Fibroblast of upper back skin (primary cell): Measurements from ENCODE around the gene CTTN.

ENCODE experiments used
- DNase-seq: peaks from one replicate; pipeline ENCODE4 v3.0.0-alpha.2; 2013

CTTN gene

DNA sequence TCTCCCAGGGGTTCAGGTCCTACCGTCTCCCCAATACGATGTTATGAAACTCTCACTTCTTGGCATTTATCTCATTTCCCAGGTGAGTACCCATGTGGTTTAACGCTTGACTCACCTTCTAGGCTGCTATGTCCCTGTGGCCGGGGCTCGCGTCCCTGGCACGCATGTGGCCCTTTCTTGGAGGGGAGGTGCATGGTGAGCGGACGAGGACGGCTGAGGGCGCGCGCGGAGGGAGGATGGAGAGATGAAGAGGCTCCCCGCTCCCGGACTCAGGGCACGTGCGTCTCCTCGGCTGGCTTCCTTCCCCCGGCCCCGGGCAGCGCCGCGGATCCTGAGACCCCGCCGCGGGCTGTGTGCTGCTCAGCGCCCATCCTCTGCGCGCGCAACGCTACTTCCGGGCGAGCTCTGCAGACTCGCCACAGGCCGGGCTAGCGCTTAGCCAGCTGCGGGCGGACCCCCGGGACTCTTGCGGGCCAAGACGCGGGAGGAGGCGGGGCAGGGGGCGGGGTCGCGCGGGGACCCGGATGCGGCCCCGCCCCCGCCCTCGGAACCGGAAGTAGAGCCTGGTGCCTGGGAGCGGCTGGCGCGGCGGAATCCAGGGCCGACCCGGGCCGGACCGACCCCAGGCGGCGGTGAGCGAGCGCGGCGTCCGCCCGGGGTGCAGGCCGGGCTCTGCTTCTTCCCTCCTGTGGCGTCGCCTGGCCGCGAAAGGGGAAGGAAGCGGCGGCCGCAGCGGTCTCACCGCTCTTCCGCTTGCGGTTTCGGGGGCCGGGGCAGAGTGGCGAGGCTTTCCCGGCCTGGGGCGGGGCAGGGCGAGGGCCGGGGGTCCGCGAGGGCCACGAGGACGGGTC, at the start of gene CTTN:
CTTN (plus strand) TSS at position 547 of the 851 bp plus-strand sequence. CDS start 8,769 bp downstream, outside the sequence.
- DNase-seq: peak; percentile 84

DNA sequence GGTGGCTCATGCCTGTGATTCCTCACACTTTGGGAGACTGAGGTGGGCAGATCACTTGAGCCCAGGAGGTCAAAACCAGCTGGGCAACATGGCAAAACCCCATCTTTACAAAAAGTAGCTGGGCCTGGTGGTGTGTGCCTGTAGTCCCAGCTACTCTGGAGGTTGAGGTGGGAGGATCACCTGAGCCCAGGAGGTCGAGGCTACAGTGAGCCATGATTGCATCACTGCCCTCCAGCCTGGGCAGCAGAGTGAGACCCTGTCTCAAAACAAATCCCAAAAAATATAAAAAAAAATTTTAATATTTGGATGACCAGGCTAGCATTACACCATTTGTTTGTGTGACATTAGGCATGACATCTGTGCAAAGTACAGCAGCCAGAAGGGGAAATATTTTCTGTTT, 49.7 kb upstream of the CTTN start:
- DNase-seq: no peak

DNA sequence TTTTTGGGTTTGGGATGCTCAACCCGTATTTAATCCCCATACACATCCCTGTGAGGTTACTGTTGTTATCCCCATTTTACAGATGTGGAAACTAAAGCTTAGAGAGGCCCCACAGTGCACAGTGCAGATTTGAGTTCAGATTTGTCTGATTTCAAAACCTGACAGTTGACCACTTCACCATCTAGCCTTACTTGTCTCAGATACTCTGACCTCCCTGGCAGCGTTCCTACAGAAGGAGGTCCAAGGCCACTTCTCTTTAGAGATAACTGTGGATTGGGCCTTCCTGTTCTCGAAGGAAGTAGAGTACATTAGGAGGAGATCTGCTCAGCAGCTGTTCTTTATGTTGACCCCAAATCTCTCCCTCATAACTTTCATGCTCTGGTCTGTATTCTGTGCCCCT, 46.7 kb upstream of the CTTN start:
- DNase-seq: no peak

DNA sequence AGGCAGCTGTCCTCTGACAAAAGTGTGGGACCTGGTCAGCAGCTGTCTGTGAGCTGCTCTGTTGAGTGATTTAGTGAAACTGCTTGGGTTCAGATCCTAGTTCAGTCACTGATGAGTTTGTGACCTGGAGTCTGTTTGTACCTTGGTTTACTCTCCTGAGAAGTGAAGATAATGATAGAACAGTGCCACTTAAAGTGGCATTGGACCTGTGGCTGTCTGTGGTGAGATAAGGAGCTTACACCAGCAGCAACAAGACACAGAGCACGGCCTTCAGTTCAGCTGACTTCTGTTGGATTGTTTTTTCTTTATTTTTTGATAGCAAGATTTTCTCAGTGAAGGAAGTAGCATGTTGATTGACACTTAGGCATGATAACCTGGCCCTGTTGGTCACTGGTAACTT, 46.2 kb upstream of the CTTN start:
- DNase-seq: no peak

DNA sequence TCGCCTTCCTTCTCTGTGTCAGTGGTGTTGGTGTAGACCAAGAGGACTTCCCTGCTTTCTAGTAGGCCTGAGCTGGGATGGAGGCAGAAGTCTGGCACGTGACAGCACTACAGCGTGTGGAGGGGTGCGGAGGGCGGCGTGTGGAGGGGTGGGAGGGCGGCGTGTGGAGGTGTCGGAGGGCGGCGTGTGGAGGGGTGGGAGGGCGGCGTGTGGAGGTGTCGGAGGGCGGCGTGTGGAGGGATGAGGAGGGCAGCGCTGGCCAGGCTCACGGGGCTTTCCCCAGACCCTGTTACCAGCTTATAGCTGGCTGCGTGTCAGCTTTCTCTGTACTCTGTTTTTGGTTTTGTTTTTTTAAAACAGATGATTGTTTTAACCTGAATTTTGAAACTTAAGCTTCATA, 45.7 kb upstream of the CTTN start:
- no peak for DNase-seq

DNA sequence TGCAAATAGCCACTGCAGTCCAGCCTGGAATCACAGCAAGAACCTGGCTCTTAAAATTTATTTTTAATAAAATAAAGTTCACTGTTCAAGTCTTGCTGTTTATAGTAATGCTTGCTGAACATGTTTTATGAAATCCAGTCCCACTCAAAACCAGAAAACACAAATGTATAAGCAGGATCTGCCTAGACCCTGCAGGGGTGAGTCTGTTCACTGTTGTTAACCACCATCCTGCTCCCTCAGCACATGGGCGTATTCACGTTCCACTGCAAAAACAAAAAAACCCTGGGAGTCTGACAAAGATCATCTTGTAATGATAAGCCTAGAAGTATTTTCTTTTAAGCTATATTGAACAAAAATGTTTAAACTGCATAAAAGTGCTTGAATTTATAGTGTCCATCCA, 45.0 kb upstream of the CTTN start:
- no peak for DNase-seq

DNA sequence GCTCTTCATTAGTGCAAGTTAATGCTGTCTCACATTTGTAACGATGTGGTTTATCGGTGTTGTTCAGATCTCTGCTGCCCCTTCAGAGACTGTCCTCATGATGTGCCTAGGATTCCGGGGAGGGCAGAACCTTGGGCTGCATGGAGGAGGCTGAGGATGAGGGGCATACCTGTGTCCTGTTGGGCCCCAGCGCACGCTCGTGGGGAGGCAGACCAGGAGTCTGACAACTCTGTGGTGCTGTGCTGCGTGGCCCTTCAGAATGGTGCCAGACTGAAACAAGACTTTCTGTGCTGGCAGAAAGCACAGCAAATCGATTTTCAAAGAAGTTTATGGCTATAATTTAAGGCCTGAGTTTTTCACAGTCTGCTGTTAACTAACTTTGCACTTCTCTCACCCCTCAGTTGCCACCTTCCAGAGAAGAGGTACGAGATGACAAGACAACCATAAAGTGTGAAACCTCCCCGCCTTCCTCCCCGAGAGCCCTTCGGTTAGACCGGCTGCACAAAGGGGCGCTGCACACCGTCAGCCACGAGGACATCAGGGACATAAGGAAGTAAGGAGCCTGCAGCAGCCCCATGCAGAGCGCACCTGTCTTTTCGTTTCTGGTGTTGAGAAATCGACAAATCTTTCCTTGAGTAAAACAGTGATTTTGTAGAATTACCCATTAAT, 44.3 kb upstream of the CTTN start:
- no peak for DNase-seq

DNA sequence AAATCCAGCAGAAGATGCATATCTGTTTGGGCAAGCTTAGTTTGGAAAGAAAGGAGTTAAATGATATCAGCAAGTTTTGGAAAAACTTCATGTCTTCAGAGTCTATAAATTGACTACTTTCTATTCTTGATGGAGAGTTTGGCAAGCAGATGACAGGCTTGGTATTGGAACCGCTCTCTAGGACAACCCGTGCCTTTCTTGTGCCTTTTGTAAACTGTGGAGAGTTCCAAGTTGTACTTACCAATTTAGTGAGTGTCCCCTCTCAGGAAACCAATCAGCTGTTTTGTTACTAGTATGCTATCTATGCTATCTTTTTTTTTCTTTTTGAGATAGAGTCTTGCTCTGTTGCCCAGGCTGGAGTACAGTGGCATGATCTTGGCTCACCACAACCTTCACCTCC, 43.7 kb upstream of the CTTN start:
- DNase-seq: no peak

DNA sequence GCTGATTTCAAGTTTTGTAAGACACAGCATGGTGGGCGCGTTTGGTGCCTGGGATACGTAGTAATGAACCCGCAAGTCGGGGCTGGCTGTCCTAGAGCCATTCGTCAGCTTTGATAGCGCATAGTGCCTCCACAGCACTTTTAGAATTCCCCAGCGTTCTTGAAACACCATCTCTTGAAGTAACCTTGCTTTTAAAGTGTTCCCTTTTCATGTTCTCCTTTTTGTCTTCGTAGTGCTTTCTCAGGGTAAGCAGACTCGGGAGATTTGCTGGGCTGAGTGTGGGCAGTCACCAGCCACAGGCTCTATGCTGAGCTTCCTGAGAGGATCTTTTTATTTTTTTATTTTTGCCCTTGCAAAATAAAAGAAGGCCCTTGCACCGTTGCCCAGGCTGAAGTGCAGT, 39.6 kb upstream of the CTTN start:
- DNase-seq: no peak

DNA sequence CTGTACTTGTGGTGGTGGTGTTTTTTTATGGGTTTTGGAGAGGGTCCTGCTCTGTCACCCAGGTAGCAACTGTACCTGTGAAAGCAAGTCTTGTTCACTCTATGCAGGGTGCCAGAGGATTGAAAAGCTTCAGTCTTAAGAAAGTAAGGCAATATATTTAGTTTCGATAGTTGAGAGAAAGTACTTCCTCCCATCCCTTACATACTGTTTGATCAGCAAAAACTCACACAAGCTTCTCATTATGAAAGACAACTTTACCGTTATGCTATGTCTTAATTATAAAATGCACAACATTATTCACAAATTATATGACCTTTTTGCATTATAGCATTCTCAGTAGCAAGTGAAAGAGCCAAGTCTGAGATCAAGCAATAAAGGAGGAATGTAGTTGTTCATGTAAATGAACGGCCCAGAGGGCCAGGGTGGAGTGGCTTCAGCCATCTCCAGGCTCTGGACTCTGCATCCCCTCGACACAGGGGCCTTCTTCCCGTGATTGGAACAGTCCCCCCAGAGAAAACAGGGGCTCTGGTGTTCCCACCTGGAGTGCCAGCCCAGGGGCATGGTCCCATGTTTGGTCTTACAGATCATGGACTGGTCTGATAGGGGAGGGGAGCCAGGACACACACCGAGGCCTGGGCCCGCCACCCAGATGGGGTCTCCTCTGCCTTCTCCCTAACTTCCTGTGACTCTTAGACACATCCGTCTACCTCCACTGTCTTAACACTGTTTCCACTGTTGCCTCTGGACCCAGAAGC, 38.7 kb upstream of the CTTN start:
- DNase-seq: no peak

DNA sequence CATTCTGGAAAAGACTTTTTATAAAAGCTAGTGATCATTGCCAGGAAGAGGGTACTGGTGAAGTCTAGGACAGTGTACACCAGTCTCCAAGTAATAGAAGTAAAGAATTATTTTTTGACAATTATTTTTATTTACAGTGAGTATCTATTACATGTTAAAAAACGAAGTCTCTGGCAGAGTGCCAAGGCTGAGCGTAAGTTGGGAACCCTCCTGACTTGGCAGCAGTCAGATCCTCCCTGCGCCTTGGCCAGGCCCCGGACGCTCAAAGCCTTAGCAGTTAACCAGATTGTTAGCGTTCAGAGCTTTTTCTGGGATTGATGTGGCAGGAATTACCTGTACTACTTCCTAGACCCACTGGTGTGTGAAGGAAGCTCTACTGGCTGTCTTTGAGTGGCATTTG, 38.1 kb upstream of the CTTN start:
- DNase-seq: no peak

DNA sequence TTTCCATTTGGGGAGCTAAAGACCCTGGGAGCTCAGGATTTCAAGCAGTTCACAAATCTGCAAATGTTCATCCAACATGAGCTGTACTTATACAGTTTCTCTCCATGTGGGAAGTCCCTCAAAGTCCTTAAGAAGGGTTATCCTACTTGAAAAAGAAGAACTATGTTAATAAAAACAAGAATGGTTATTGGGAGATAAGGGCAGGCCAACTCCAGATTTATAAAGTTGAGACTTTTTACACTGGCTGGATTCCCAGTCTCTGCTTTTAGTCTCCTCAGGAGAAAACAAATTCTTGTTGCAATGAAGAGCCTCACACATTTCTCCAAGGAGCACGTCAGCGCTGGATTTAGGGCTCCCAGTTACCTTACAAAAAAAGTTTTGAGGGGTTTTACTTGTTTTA, 34.2 kb upstream of the CTTN start:
- no peak for DNase-seq

DNA sequence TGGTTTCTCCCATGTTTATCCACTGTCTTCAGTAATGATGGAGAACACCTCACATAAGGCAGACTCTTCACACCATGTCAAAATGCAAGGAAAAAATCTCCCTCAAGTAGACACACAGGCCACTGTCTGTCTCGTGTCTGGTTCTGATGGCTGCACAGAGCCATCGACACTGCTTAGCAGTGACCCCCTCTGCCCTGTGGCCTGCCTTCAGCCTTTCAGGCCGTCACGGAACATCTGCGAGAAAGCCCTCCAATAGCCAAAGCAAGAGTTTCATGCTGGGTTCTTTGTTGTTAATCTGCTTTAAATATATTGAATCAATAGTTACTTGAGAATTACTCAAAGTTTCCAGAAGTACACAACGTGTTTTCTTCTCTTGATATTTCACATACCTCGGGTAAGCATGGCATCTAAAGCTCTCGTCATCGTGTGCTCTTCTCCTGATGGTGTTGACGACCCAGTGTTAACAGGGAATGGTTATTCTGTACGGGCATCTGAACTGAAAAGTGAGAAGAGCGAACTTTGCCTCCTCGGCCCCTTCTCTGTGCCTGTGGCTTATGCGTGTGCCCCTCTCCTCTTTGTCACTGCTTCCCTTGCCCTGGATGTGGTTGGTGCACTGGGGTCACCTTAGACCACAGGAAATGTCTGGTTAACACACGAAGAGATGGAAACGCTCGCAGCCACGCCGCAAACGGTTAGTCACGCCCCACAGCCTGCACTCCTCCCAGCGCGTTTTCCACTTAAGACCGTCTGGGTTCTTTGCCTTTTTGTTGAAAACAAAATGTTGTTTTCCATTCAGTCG, 33.4 kb upstream of the CTTN start:
- no peak for DNase-seq

DNA sequence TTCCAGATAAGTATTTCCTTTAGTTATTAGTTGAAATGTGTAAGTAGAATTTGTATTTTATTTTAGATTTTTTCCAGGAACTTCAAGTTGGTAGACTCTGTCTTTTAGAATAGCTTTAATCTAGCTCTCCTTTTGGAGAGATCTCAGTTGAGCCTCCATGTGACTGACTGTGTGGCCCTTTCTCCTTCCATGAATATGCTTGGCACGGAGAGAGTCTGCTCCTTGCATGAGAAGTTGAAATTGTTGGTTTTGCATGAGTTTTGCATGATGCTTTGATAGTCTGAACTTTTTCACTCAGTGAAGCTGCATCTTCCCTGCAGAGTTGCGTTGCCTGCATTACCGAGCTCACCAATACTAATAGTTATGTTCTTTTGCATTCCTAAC, 32.8 kb upstream of the CTTN start:
- no peak for DNase-seq

DNA sequence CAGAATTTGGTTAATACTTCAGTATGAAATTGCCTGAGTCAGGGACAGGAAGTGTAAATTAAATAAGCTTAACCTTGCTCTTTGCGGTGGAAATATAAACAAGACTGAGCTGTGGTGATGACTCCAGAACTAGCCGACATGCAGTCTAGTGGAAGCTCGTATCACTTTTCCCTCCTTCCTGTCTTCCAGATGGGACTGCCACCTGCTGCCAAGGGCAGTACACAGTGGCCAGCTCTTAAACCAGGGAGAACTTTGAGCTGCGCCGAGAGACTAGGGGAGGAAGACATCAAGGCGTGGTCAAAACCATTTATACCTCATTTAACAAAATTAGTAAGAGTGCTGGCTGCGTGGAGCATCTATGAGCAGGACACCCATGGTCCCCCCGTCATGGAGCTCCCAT, 31.3 kb upstream of the CTTN start:
- no peak for DNase-seq

DNA sequence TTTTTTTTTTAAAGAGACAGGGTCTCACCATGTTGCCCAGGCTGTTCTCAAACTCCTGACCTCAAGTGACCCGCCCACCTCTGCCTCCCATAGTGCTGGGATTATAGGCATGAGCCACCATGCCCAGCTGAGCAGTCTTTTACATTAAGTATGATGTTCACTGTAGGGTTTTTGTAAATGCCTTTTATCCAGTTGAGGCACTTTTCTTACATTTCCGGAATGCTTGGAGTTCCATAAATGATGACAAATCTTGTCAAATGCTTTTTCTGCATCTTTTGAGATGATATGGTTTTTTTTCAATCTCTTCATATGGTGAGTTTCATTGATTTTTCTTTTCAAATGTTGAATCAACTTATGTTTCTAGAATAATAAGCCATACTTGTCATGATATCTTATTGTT, 29.4 kb upstream of the CTTN start:
- peak; percentile 16 for DNase-seq

DNA sequence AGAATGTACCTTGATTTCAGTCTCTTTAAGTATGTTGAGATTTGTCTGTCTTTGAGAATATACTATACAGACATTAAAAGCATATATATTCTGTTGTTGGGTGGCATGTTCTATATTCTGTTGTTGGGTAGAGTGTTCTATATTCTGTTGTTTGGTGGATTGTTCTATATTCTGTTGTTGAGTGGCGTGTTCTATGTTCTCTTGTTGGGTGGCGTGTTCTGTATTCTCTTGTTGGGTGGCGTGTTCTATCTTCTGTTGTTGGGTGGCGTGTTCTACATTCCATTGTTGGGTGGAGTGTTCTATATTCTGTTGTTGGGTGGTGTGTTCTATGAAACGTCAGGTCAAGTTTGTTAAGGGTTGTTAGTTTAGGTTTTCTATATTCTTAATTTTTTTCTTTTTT, 27.1 kb upstream of the CTTN start:
- DNase-seq: no peak

DNA sequence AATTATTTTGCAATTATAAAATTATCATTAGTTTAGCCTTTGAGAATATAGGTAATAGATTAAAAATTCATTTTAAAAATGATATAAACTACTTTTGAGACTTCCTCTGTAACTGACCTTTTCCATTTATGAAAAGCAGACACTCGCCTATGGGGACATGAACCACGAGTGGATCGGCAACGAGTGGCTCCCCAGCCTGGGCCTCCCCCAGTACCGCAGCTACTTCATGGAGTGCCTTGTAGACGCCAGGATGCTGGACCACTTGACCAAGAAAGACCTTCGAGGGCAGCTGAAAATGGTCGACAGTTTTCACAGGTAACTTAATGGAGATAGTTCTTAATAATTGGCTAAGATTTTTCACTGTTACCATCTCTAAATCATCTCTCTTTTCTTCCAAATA, 26.3 kb upstream of the CTTN start:
- no peak for DNase-seq

DNA sequence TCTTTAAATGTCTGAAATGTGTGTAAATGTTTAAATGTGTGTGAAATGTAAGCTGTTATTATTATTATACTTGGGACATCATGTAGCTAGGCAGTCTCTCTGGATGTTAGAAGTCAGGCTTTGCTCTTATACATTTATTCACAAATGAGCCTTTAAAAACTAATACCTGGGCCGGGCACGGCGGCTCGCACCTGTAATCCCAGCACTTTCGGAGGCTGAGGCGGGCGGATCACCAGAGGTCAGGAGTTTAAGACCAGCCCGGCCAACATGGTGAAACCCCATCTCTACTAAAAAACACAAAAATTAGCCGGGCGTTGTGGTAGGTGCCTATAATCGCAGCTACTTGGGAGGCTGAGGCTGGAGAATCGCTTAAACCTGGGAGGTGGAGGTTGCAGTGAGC, 21.7 kb upstream of the CTTN start:
- DNase-seq: no peak

DNA sequence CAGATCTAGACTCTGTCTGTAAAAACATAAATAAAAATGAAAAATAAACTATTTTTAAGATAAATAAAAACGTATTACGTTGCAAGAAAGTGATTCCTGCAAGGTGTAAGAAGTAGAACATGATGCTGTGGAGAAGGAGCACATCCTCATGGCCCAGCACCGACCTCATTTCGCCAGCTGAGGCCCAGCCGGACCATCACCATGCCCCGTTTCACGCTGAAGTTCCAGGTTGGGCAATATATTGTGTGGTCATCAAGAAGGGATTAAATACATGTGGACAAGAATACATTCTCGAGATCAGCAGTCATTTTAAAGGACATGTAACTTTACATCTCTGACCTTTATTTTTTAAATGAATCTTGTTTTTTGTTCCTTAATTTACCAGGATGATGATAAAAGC, 20.7 kb upstream of the CTTN start:
- no peak for DNase-seq

DNA sequence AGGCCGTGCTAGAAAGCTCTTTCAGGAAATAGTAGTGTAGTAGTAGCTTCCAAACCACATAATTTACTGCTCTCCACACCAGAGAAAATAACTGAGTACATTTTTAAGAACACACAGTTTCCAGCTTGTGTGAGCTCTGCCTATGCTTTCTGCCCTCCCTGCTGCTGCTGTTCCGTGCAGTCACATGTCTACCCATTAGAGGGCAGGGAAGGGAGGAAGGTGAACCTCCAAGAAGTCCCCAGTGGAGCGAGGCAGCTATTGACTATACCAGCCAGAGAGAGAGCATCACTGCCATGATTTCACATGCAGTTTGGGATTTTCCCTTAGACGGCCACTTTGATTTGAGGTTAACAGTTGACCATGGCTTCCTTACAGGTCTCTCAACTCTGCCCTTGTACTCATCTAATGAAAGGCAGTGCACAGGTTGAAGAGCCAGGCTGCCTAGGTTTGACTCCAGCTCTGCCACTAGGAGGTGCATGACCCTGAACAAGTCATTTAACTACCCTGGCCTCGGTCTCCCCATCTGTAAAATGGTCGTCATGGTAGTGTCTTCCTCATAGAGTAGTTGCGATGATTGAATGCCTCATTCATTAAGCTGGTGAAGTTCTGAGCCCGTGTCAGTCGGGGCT, 19.7 kb upstream of the CTTN start:
- DNase-seq: no peak

DNA sequence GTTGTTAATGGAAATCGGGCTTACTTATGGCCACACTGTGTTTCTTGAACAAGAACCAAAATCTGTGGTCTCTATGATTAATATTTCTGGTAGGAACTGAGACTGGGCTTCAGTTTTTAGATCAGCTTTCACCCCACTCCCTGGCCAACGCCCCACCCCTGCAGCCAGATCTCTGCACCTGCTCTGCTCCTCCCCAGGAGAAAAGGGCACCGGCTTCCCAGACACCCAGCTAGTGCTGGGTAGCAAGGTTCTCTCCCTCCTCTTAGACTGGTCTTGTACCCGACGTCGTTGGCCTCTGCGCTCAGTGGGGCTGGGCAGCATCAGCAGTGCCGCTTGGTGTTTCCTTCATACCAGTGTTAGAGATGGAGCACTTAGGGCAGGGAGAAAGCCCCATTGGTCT, 17.0 kb upstream of the CTTN start:
- DNase-seq: no peak
